ENCODE data around the gene CLEC12A.

DNA sequence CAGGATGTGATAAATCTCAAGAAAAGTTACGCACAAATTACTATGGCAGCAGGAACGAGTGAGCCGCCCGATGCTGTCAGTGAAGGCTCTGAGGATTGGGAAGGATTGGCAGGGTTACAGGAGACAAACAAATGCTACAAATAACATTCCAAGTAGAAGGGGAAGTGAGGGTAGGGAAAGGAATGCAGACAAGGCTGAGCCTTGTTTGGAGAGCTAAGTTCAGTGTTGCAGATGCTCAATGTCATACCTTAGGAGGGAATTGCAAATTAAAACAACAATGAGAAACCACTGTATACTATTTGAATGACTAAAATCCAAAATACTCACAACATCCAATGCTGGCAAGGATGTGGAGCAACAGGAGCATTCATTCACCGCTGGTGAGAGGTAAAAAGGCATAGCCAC lies 60.6 kb downstream of the CLEC12A start:
- TF ChIP-seq FOXM1 (IDR thresholded peaks at IDR 0.05; ENCODE audit: borderline replicate concordance) (no peak), SP1 (IDR thresholded peaks at IDR 0.05) (no peak), TARDBP (IDR thresholded peaks at IDR 0.05) (no peak), BHLHE40 (IDR thresholded peaks at IDR 0.05; ENCODE audit: borderline replicate concordance) (no peak), FOXA1 (IDR thresholded peaks at IDR 0.05) (no peak), HDGF (IDR thresholded peaks at IDR 0.05; ENCODE audit: borderline replicate concordance) (no peak), SUZ12 (IDR thresholded peaks at IDR 0.05) (no peak), NFRKB (IDR thresholded peaks at IDR 0.05) (no peak)

Data from HEK293T (cell line).